Measurements from ENCODE around the gene SYTL2. TPM values are rescaled to one million over a fixed set of nuclear protein-coding genes. Genes with fewer than 3 reads are reported as not detected.
"Not testable (repeated sequence)": the region's sequence is repeated elsewhere in the genome, so short reads cannot be mapped to it uniquely, and the experiment has no call there.

Gene SYTL2
- total and polyA plus RNA-seq, 4 experiments from 2014 or later = 3.9 to 35.7 (median 28.2) TPM

- H3K9me3 Mint-ChIP-seq; H3K4me3 Mint-ChIP-seq; H3K27me3 ChIP-seq (ENCODE audit: insufficient read depth, low read length); H3K4me3 ChIP-seq (ENCODE audit: low read length in 2 of 2); intact Hi-C loops (cut with micrococcal nuclease); POLR2A ChIA-PET (ENCODE audit: partially characterized antibody); DNase-seq; H3K27me3 Mint-ChIP-seq; H3K36me3 ChIP-seq (ENCODE audit: insufficient read depth, low read length); H3K9me3 ChIP-seq (ENCODE audit: control insufficient read depth in 1 of 2, low read length in 2 of 2); H3K27ac ChIP-seq (ENCODE audit: low read depth, low read length): not testable (repeated sequence)
- H3K4me1 ChIP-seq (ENCODE audit: insufficient read depth, low read length) = peaks cover 27% of the 10 kb centered on the region
- peaks cover 5 to 21% of the 10 kb centered on the region in 2 donors for H3K36me3 Mint-ChIP-seq
- peaks cover 18 to 65% (median 52%) of the 10 kb centered on the region in 4 donors for H3K4me1 Mint-ChIP-seq
- CTCF ChIA-PET (ENCODE audit: partially characterized antibody) = interaction anchor here (0.6 kb wide), 1 partner anchor 24 kb away, joined by 3 read pairs; no protein-coding TSS in a partner anchor
- H3K27ac Mint-ChIP-seq = peak overlapping the region in 3 of 7 donors; percentile 42 to 88 (median 61)
Measured at GRCh38 chr11:85777603-85777972, 33.4 kb downstream of the SYTL2 start.

GRCh38 chr11:85776951-85777602, 33.9 kb downstream of the SYTL2 start:
- no peak overlapping the region for H3K27ac ChIP-seq (ENCODE audit: low read depth, low read length)
- H3K4me3 ChIP-seq (ENCODE audit: low read length in 2 of 2) = no peak overlapping the region
- Mint-ChIP-seq H3K4me1 (peaks cover 15 to 63% (median 51%) of the 10 kb centered on the region in 4 donors), H3K27me3 (no peaks in the 10 kb centered on the region), H3K36me3 (peaks cover 5 to 18% of the 10 kb centered on the region in 2 donors), H3K27ac (peak overlapping the region in 3 of 7 donors; percentile 1 to 78 (median 78)), H3K4me3 (no peak overlapping the region), H3K9me3 (peaks cover 0 to 5% (median under 1%) of the 10 kb centered on the region in 8 donors)
- H3K4me1 ChIP-seq (ENCODE audit: insufficient read depth, low read length) = peaks cover 27% of the 10 kb centered on the region
- no peaks in the 10 kb centered on the region for H3K36me3 ChIP-seq (ENCODE audit: insufficient read depth, low read length)
- CTCF ChIA-PET (ENCODE audit: partially characterized antibody) = interaction anchor here (0.6 to 1.6 kb wide), 2 partner anchors 23 to 45 kb away, joined by 3 read pairs; no protein-coding TSS in a partner anchor
- POLR2A ChIA-PET (ENCODE audit: partially characterized antibody) = interaction anchor here (1.2 kb wide), 1 partner anchor 21 kb away, joined by 3 read pairs; no protein-coding TSS in a partner anchor
- H3K27me3 ChIP-seq (ENCODE audit: insufficient read depth, low read length) = no peaks in the 10 kb centered on the region
- intact Hi-C loops (cut with micrococcal nuclease) = no loop called here
- no peak for DNase-seq
- H3K9me3 ChIP-seq (ENCODE audit: control insufficient read depth in 1 of 2, low read length in 2 of 2) = no peaks in the 10 kb centered on the region

GRCh38 chr11:85774256-85775101, 36.5 kb downstream of the SYTL2 start:
- CTCF ChIA-PET (ENCODE audit: partially characterized antibody) = interaction anchor here (0.8 to 1.3 kb wide), 6 partner anchors 12 to 96 kb away, joined by 3 to 4 read pairs (median 3); partner anchors contain the start of gene CCDC83
- H3K27me3 ChIP-seq (ENCODE audit: insufficient read depth, low read length) = no peaks in the 10 kb centered on the region
- Mint-ChIP-seq H3K4me3 (peak overlapping the region in 7 of 8 donors; percentile 17 to 78 (median 59)), H3K9me3 (peaks cover 0 to 5% (median 1%) of the 10 kb centered on the region in 8 donors), H3K27ac (peak overlapping the region; percentile 55 to 87 (median 81)), H3K36me3 (peaks cover 6 to 20% of the 10 kb centered on the region in 2 donors), H3K27me3 (no peaks in the 10 kb centered on the region), H3K4me1 (peaks cover 13 to 48% (median 38%) of the 10 kb centered on the region in 4 donors)
- H3K4me1 ChIP-seq (ENCODE audit: insufficient read depth, low read length) = peaks cover 16% of the 10 kb centered on the region
- POLR2A ChIA-PET (ENCODE audit: partially characterized antibody) = interaction anchor here (0.9 to 2.4 kb wide), 5 partner anchors 14 to 126 kb away, joined by 3 to 9 read pairs (median 4); partner anchors contain the start of gene TMEM126A
- H3K9me3 ChIP-seq (ENCODE audit: control insufficient read depth in 1 of 2, low read length in 2 of 2) = no peaks in the 10 kb centered on the region
- no peak overlapping the region for H3K4me3 ChIP-seq (ENCODE audit: low read length in 2 of 2)
- intact Hi-C loops (cut with micrococcal nuclease) = no loop called here
- H3K36me3 ChIP-seq (ENCODE audit: insufficient read depth, low read length) = no peaks in the 10 kb centered on the region
- no peak for DNase-seq
- H3K27ac ChIP-seq (ENCODE audit: low read depth, low read length) = no peak overlapping the region

GRCh38 chr11:85772695-85773094, 38.2 kb downstream of the SYTL2 start:
- DNase-seq = no peak
- Histone ChIP-seq H3K4me3 (ENCODE audit: low read length in 2 of 2) (no peak overlapping the region), H3K9me3 (ENCODE audit: control insufficient read depth in 1 of 2, low read length in 2 of 2) (no peaks in the 10 kb centered on the region), H3K4me1 (ENCODE audit: insufficient read depth, low read length) (peaks cover 16% of the 10 kb centered on the region), H3K27me3 (ENCODE audit: insufficient read depth, low read length) (no peaks in the 10 kb centered on the region), H3K36me3 (ENCODE audit: insufficient read depth, low read length) (no peaks in the 10 kb centered on the region), H3K27ac (ENCODE audit: low read depth, low read length) (no peak overlapping the region)
- peaks cover 0 to 1% of the 10 kb centered on the region in 2 donors for H3K27me3 Mint-ChIP-seq
- ChIA-PET CTCF (ENCODE audit: partially characterized antibody) (interaction anchor here (1.5 kb wide), 1 partner anchor 9 kb away, joined by 3 read pairs; no protein-coding TSS in a partner anchor), POLR2A (ENCODE audit: partially characterized antibody) (no interaction called here)
- peaks cover 17 to 65% (median 49%) of the 10 kb centered on the region in 4 donors for H3K4me1 Mint-ChIP-seq
- peaks cover 7 to 28% of the 10 kb centered on the region in 2 donors for H3K36me3 Mint-ChIP-seq
- no peak overlapping the region for H3K4me3 Mint-ChIP-seq
- H3K9me3 Mint-ChIP-seq = peaks cover 0 to 6% (median 3%) of the 10 kb centered on the region in 8 donors
- intact Hi-C loops (cut with micrococcal nuclease) = no loop called here
- H3K27ac Mint-ChIP-seq = no peak overlapping the region

GRCh38 chr11:85771568-85771967, 39.4 kb downstream of the SYTL2 start:
- H3K27me3 ChIP-seq (ENCODE audit: insufficient read depth, low read length) = no peaks in the 10 kb centered on the region
- peaks cover 16% of the 10 kb centered on the region for H3K4me1 ChIP-seq (ENCODE audit: insufficient read depth, low read length)
- ChIA-PET POLR2A (ENCODE audit: partially characterized antibody) (no interaction called here), CTCF (ENCODE audit: partially characterized antibody) (no interaction called here)
- Mint-ChIP-seq H3K27ac (peak overlapping the region in 1 of 7 donors; percentile 34), H3K27me3 (peaks cover 0 to 1% of the 10 kb centered on the region in 2 donors), H3K9me3 (peaks cover 0 to 6% (median 3%) of the 10 kb centered on the region in 8 donors), H3K4me3 (no peak overlapping the region), H3K4me1 (peaks cover 18 to 72% (median 50%) of the 10 kb centered on the region in 4 donors), H3K36me3 (peaks cover 7 to 26% of the 10 kb centered on the region in 2 donors)
- no peak for DNase-seq
- H3K9me3 ChIP-seq (ENCODE audit: control insufficient read depth in 1 of 2, low read length in 2 of 2) = no peaks in the 10 kb centered on the region
- H3K4me3 ChIP-seq (ENCODE audit: low read length in 2 of 2) = no peak overlapping the region
- H3K27ac ChIP-seq (ENCODE audit: low read depth, low read length) = no peak overlapping the region
- no peaks in the 10 kb centered on the region for H3K36me3 ChIP-seq (ENCODE audit: insufficient read depth, low read length)
- intact Hi-C loops (cut with micrococcal nuclease) = loop anchor here (2.0 kb wide), 1 partner anchor 19 kb away; no protein-coding TSS in a partner anchor

GRCh38 chr11:85769771-85770170, 41.2 kb downstream of the SYTL2 start:
- DNase-seq = no peak
- POLR2A ChIA-PET (ENCODE audit: partially characterized antibody) = no interaction called here
- peaks cover 11% of the 10 kb centered on the region for H3K4me1 ChIP-seq (ENCODE audit: insufficient read depth, low read length)
- H3K27me3 ChIP-seq (ENCODE audit: insufficient read depth, low read length) = no peaks in the 10 kb centered on the region
- H3K4me1 Mint-ChIP-seq = peaks cover 17 to 67% (median 46%) of the 10 kb centered on the region in 4 donors
- H3K36me3 ChIP-seq (ENCODE audit: insufficient read depth, low read length) = no peaks in the 10 kb centered on the region
- H3K4me3 ChIP-seq (ENCODE audit: low read length in 2 of 2) = no peak overlapping the region
- no peak overlapping the region for H3K27ac ChIP-seq (ENCODE audit: low read depth, low read length)
- CTCF ChIA-PET (ENCODE audit: partially characterized antibody) = no interaction called here
- intact Hi-C loops (cut with micrococcal nuclease) = loop anchor here (2.0 kb wide), 1 partner anchor 17 kb away; no protein-coding TSS in a partner anchor
- peaks cover 7 to 19% of the 10 kb centered on the region in 2 donors for H3K36me3 Mint-ChIP-seq
- H3K9me3 ChIP-seq (ENCODE audit: control insufficient read depth in 1 of 2, low read length in 2 of 2) = no peaks in the 10 kb centered on the region
- no peak overlapping the region for H3K27ac Mint-ChIP-seq
- H3K4me3 Mint-ChIP-seq = no peak overlapping the region
- H3K27me3 Mint-ChIP-seq = peaks cover 0 to 1% of the 10 kb centered on the region in 2 donors
- H3K9me3 Mint-ChIP-seq = peaks cover 0 to 6% (median 0%) of the 10 kb centered on the region in 8 donors

Measured in CD4-positive, alpha-beta memory T cell (primary cell).